Endothelial cell of umbilical vein (primary cell): ENCODE data around the gene SPINK5. TPM values are rescaled to one million over a fixed set of nuclear protein-coding genes. Genes with fewer than 3 reads are reported as not detected.

Source experiments
- BruUV-seq: library from RNA; stranded (reverse); fragments of 400-500 nt; replicated peaks from 2 replicates; lab custom pipeline; 2021; lab: Mats Ljungman, UMichigan
- CTCF ChIA-PET: fragments of 300-600, 350-600 bp; sonication (Branson Sonifier 250); formaldehyde crosslinking; loops from one replicate; lab custom pipeline; 2021; ENCODE audit warnings: antibody characterized with exemption, inconsistent platforms; lab: Charles Lee
- POLR2A ChIA-PET: fragments of 300-600, 350-600 bp; sonication (Branson Sonifier 250); formaldehyde crosslinking; loops from one replicate; lab custom pipeline; 2021; ENCODE audit warnings: antibody characterized with exemption, inconsistent platforms; lab: Charles Lee
- DNase-seq: peaks from one replicate; pipeline ENCODE4 v3.0.0-alpha.2; 2011; ENCODE audit warnings: low read depth, low spot score
- FAIRE-seq: peaks from 2 replicates; lab custom pipeline; 2011; peaks lifted over from hg19 to GRCh38; lab: Jason Lieb, UNC
- H2AFZ ChIP-seq: 2 replicates; pipeline ENCODE4 v1.6.0; 2012; ENCODE audit warnings: low read depth, low read length, control low read depth, inconsistent platforms
- H3K27ac ChIP-seq: 2 replicates; pipeline ENCODE4 v1.5.1; 2011; ENCODE audit warnings: low read depth, mild to moderate bottlenecking, control low read depth, low read length, moderate library complexity; ENCODE audit not compliant: insufficient read depth
- H3K27me3 ChIP-seq, 2 experiments: 2 replicates each; pipeline versions ENCODE4 v1.6.0 to v1.6.1; 2011; ENCODE audit warnings: low read length in 2 of 2, mixed read lengths in 1 of 2; ENCODE audit not compliant: control insufficient read depth in 2 of 2, insufficient read depth in 2 of 2
- H3K36me3 ChIP-seq, 2 experiments: 2 replicates in 1 of 2; 3 replicates in 1 of 2; pipeline ENCODE4 v1.5.1; 2011; ENCODE audit warnings: low read length in 2 of 2, mild to moderate bottlenecking in 1 of 2, moderate library complexity in 1 of 2; ENCODE audit not compliant: control insufficient read depth in 2 of 2, insufficient read depth in 2 of 2; ENCODE audit errors: extremely low read depth in 1 of 2
- H3K4me1 ChIP-seq: 3 replicates; pipeline ENCODE4 v1.5.1; 2011; ENCODE audit warnings: mild to moderate bottlenecking, low read length; ENCODE audit not compliant: control insufficient read depth, insufficient read depth; ENCODE audit errors: extremely low read depth
- H3K4me2 ChIP-seq: 2 replicates; pipeline ENCODE4 v1.6.1; 2011; ENCODE audit warnings: low read length, control low read depth, mixed read lengths; ENCODE audit not compliant: insufficient read depth
- H3K4me3 ChIP-seq, 3 experiments: fragments of 200-600 bp in 1 of 3; sonication (generic), shearing (Covaris generic) in 1 of 3; replicated peaks in 1 of 3; 2 replicates each; pipeline ENCODE4 v1.5.1; 2011 to 2016; ENCODE audit warnings: control low read depth in 3 of 3, low read length in 3 of 3, mild to moderate bottlenecking in 2 of 3, inconsistent platforms in 1 of 3, low read depth in 1 of 3, moderate library complexity in 1 of 3; ENCODE audit not compliant: insufficient read depth in 1 of 3
- H3K79me2 ChIP-seq: 2 replicates; pipeline ENCODE4 v1.6.0; 2012; ENCODE audit warnings: low read length, inconsistent platforms; ENCODE audit not compliant: control insufficient read depth, insufficient read depth
- H3K9ac ChIP-seq: replicated peaks from 2 replicates; pipeline ENCODE3; 2011; ENCODE audit warnings: low read length, control low read depth; ENCODE audit not compliant: insufficient read depth; ENCODE audit errors: extremely low read depth
- H3K9me1 ChIP-seq: replicated peaks from 3 replicates; pipeline ENCODE4 v1.6.0; 2011; ENCODE audit warnings: mild to moderate bottlenecking, low read length; ENCODE audit not compliant: control insufficient read depth, insufficient read depth; ENCODE audit errors: extremely low read depth
- H3K9me3 ChIP-seq: replicated peaks from 2 replicates; pipeline ENCODE4 v1.5.1; 2012; ENCODE audit warnings: low read length, inconsistent platforms; ENCODE audit not compliant: control insufficient read depth, insufficient read depth
- H4K20me1 ChIP-seq: replicated peaks from 2 replicates; pipeline ENCODE3; 2011; ENCODE audit warnings: mild to moderate bottlenecking, low read length; ENCODE audit not compliant: control insufficient read depth, insufficient read depth; ENCODE audit errors: extremely low read depth
- EZH2 ChIP-seq: IDR thresholded peaks from 2 replicates; pipeline ENCODE4 v1.6.1; 2012; ENCODE audit warnings: borderline replicate concordance, low read depth, mild to moderate bottlenecking, moderate library complexity, low read length, inconsistent platforms; ENCODE audit not compliant: severe bottlenecking
- FOS ChIP-seq: IDR thresholded peaks from 2 replicates; pipeline ENCODE4 v1.6.1; 2011; ENCODE audit warnings: mild to moderate bottlenecking, low read length, moderate library complexity, borderline replicate concordance; ENCODE audit not compliant: insufficient read depth
- GATA2 ChIP-seq: IDR thresholded peaks from 2 replicates; pipeline ENCODE4 v1.7.0; 2011; ENCODE audit warnings: low read depth, mild to moderate bottlenecking, moderate library complexity, mixed read lengths, low read length; ENCODE audit not compliant: insufficient read length, insufficient read depth
- JUN ChIP-seq: IDR thresholded peaks from 2 replicates; pipeline ENCODE4 v1.6.1; 2011; ENCODE audit warnings: borderline replicate concordance, low read depth; ENCODE audit not compliant: insufficient read length, insufficient read depth
- MYC ChIP-seq: IDR thresholded peaks from one replicate; pipeline ENCODE4 v1.6.1; 2011; ENCODE audit warnings: mild to moderate bottlenecking, low read depth, low read length
- POLR2A ChIP-seq: IDR thresholded peaks from 2 replicates; pipeline ENCODE4 v1.6.1; 2012; ENCODE audit warnings: low read depth, mild to moderate bottlenecking, control low read depth, low read length
- POLR2AphosphoS5 ChIP-seq: IDR thresholded peaks from 2 replicates; pipeline ENCODE4 v1.6.1; 2012; ENCODE audit warnings: low read depth, mild to moderate bottlenecking, control low read depth, low read length, moderate library complexity; ENCODE audit not compliant: insufficient read depth
- dilution Hi-C: fragments of 300-500 bp; cut with MboI; formaldehyde crosslinking; loops from one replicate; pipeline ENCODE4 v1.15.0; 2019; ENCODE audit warnings: low sequenced_read_pairs; ENCODE audit not compliant: extremely low pct_ligation_motif_present
- intact Hi-C: fragments of 100-400 bp; cut with micrococcal nuclease; formaldehyde crosslinking; loops from one replicate; pipeline ENCODE4 v1.10.0; 2022
- polyA plus RNA-seq, 4 experiments: library from polyadenylated mRNA; depleted of rRNA in 3 of 4; stranded (reverse) in 3 of 4; unstranded in 1 of 4; fragments of >200 nt; gene quantifications; 2 replicates each; pipeline versions ENCODE4 v1.2.1 to v1.2.3, GENCODE V29; 2011 to 2012; ENCODE audit warnings: missing spikeins in 1 of 4
- total RNA-seq: library from RNA; stranded (reverse); gene quantifications from 2 replicates; pipeline ENCODE4 v1.2.3, GENCODE V29; 2021
- TF ChIP-seq, protein P1 (sequence below), 2 donors: IDR thresholded peaks; 1 replicate in 1 of 2; 2 replicates in 1 of 2; pipeline ENCODE4 v1.5.1; 2011; ENCODE audit warnings: low read length in 2 of 2, mild to moderate bottlenecking in 2 of 2, moderate library complexity in 2 of 2, control low read depth in 1 of 2, inconsistent platforms in 1 of 2, low read depth in 1 of 2; ENCODE audit not compliant: insufficient read depth in 1 of 2; ENCODE audit errors: extremely low read depth in 1 of 2
- TF ChIP-seq, protein P2 (sequence below): IDR thresholded peaks from 2 replicates; pipeline ENCODE4 v1.6.1; 2011; ENCODE audit not compliant: insufficient read depth, insufficient read length

SPINK5 gene
- total and polyA plus RNA-seq, 2 donors (not counting 3 experiments of a cell fraction or from before 2014, with no cell fraction given) = 0.12 to 0.91 TPM

DNA sequence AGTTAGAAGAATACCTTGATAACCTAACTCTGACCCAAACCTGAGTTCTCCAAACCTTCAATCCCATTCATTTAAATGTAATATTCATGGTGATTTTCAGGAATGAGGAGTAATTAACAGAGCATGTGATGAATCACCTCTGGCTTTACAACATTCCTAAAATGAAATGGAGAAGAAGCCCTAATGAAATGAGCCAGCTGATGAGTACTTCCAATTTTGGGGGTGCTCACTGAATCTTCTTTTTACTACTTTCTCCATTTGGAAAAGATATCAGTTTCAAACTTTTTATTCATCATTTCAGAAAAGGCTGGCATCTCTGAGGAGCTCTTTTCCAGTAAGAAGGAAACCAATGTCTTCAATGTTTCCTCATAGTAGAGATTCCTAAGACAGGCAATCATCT, 2.9 kb upstream of the SPINK5 start:
- dilution Hi-C loops = no loop called here
- no peak overlapping the region for H3K27ac ChIP-seq
- no peak overlapping the region for H3K4me3 ChIP-seq
- no peak overlapping the region for H3K4me2 ChIP-seq
- no peaks in the 10 kb centered on the region for H3K36me3 ChIP-seq
- ChIA-PET CTCF (interaction anchor here (1.1 kb wide), 1 partner anchor 10 kb away, joined by 3 read pairs; no protein-coding TSS in a partner anchor), POLR2A (no interaction called here)
- DNase-seq (no peak), FAIRE-seq (no peak)
- H3K4me1 ChIP-seq = no peaks in the 10 kb centered on the region
- H3K27me3 ChIP-seq = no peaks in the 10 kb centered on the region
- no peaks in the 10 kb centered on the region for H4K20me1 ChIP-seq
- H2AFZ ChIP-seq = no peak overlapping the region
- no peaks in the 10 kb centered on the region for H3K9me1 ChIP-seq
- TF ChIP-seq FOS (no peak), JUN (no peak), POLR2AphosphoS5 (no peak), POLR2A (no peak)
- TF ChIP-seq, protein P1, sequence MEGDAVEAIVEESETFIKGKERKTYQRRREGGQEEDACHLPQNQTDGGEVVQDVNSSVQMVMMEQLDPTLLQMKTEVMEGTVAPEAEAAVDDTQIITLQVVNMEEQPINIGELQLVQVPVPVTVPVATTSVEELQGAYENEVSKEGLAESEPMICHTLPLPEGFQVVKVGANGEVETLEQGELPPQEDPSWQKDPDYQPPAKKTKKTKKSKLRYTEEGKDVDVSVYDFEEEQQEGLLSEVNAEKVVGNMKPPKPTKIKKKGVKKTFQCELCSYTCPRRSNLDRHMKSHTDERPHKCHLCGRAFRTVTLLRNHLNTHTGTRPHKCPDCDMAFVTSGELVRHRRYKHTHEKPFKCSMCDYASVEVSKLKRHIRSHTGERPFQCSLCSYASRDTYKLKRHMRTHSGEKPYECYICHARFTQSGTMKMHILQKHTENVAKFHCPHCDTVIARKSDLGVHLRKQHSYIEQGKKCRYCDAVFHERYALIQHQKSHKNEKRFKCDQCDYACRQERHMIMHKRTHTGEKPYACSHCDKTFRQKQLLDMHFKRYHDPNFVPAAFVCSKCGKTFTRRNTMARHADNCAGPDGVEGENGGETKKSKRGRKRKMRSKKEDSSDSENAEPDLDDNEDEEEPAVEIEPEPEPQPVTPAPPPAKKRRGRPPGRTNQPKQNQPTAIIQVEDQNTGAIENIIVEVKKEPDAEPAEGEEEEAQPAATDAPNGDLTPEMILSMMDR (IDR thresholded peaks at IDR 0.05; ENCODE audit: extremely low read depth in 1 of 2, insufficient read depth in 1 of 2, low read depth in 1 of 2, low read length in 2 of 2) = no peak
- TF ChIP-seq, protein P2, sequence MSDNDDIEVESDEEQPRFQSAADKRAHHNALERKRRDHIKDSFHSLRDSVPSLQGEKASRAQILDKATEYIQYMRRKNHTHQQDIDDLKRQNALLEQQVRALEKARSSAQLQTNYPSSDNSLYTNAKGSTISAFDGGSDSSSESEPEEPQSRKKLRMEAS = no peak
- intact Hi-C loops = no loop called here
- H3K9ac ChIP-seq = no peak overlapping the region
- BruUV-seq = no TSS peak
- H3K79me2 ChIP-seq = no peaks in the 10 kb centered on the region
- peaks cover 1% of the 10 kb centered on the region for H3K9me3 ChIP-seq

DNA sequence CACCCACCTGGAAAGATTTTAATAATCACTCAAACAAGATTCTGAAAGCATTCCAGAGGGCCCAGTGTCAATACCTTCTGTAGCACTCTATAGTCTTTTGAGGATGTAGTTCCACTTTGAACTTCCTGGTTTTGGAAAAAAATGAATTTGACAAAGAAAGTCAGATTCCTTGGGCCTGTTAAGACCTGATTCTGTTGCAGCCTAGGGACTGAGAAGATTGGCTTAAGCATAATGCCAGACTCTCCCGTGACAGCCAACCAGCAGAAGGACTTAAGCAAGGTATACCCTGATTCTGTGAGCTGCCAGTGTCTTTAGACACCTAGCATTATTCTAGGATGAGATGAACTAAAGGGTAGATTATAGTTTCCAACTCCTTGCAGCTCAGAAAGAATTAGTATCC, 6.8 kb downstream of the SPINK5 start:
- Histone ChIP-seq H3K9me1 (no peaks in the 10 kb centered on the region), H3K79me2 (no peaks in the 10 kb centered on the region), H3K4me2 (no peak overlapping the region), H3K9me3 (no peaks in the 10 kb centered on the region), H2AFZ (no peak overlapping the region), H3K9ac (no peak overlapping the region), H4K20me1 (no peaks in the 10 kb centered on the region), H3K4me1 (no peaks in the 10 kb centered on the region), H3K27me3 (no peaks in the 10 kb centered on the region), H3K36me3 (no peaks in the 10 kb centered on the region), H3K4me3 (no peak overlapping the region), H3K27ac (no peak overlapping the region)
- POLR2A ChIA-PET = no interaction called here
- dilution Hi-C loops = no loop called here
- no peak for TF ChIP-seq FOS
- TF ChIP-seq JUN = no peak
- no peak for TF ChIP-seq POLR2A
- TF ChIP-seq, protein P1 (IDR thresholded peaks at IDR 0.05; ENCODE audit: extremely low read depth in 1 of 2, insufficient read depth in 1 of 2, low read depth in 1 of 2, low read length in 2 of 2) = no peak
- TF ChIP-seq POLR2AphosphoS5 = no peak
- no peak for TF ChIP-seq GATA2
- TF ChIP-seq EZH2 = no peak
- TF ChIP-seq, protein P2 = no peak
- TF ChIP-seq MYC = no peak
- intact Hi-C loops = no loop called here
- CTCF ChIA-PET = interaction anchor here (1.5 kb wide), 1 partner anchor 11 kb away, joined by 3 read pairs; no protein-coding TSS in a partner anchor
- FAIRE-seq = no peak
- BruUV-seq = no TSS peak
- no peak for DNase-seq
